Measurements from ENCODE around the gene ELAVL1.

Gene ELAVL1

GRCh38 chr19:7983995-7984837, 21.2 kb downstream of the ELAVL1 start:
- no peak for DNase-seq

DNA sequence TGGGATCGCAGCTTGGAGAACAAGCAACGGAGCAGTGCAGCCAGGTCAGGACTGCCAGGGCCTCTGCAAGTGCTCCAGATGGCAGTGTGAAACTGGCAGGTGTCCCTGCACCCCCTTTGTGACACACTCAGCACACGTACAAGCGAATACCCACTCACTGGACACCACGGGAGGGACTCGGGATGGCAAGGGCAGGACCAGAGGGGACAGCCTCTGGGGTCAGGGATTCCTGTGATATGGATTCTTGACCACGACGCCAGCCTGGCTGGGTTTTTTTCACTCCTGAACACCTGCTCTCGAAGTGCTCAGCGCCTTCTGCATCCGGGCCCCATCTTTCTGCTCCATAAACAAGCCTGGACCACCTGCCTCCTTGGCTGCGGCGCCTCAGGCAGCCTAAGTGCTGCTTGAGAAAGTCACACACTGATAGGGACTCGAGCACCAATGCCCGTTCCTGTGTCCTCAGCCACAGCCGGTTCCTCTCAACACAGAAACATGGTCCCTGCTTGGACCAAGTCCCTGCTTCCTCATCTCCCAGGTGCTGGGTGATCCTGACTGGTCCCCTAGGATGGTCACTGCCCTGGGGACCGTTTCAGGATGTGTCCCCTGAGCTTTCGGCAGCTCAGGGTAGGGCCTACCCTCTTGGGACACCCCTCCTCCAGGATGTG, 22.0 kb downstream of the ELAVL1 start:
- no peak for DNase-seq

- DNase-seq: no peak
These were observed 22.8 kb downstream of the ELAVL1 start for GRCh38 chr19:7982651-7983099.

DNA sequence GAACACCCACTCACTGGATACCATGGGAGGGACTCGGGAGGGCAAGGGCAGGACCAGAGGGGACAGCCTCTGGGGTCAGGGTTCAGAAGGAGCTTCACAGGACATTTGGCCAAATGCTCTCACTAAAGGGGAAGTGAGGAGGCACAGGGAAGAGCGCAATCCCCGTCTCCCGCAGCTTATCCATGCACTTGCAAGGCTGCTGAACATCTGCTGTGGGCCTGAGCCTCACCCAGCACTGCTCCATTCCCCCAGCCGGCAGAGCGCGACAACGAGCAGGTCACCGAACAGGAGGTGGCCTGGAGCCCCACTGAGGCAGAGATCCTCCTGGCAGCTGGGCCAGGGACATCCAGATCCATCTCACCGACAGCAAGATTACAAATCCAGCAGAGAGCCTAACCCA, 23.3 kb downstream of the ELAVL1 start:
- no peak for DNase-seq

DNA sequence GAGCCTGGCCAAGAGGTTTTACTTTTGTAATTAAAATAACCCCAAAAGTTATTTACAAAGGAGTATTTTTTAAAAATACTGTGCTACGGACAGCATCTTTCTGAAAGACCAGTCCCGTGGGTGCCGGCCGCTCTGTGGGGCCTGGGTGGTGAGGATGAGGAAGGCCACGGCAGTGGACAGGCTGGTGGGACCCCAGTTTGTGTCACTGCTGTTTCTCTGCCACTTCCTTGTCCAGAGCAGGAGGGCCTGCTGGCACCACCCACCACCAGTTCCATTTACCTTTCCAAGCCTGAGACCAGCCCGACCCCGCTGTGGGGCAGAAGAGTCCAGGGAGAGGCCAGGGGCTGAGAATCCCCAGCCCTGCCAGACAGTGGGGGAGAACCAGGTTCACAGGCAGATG, 23.8 kb downstream of the ELAVL1 start:
- no peak for DNase-seq

DNA sequence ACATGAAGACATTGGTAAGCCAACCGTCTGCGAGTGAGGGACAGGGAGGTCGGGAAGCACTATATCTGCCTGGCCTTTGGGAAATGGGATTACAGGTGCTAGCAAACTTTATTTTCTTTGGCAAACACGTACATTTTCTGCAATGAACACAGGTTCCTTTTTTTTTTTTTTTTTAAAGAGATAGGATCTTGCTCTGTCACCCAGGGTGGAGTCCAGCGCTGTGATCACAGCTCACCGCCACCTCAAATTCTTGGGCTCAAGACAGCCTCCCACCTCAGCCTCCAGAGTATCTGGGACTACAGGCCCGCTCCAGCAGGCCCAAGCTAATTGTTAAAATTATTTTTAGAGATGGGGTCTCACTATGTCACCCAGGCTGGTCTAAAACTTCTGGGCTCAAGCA, 24.2 kb downstream of the ELAVL1 start:
- no peak for DNase-seq

DNA sequence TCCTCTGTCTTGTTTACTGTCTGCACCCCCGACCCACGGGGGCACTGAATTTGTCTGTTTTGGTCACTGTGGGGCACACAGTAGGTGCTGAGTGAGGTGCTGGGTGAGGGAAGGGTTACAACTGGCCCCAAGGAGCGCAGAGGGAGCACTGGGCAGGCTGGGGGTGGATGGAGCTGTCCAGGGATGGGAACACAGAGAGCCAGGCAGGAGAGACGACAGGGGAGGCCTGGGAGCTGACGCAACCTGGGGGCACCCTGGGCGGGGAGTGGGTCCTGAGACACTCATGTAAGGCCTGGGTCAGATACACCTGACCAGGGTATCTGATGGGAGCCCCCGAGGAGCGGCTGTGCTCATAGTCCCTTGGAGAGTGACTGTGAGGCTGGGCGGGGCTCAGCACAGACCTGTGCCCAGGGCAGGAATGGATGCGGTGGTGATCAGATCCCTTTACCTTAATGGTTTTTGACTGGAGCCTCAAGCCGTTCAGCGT, 24.8 kb downstream of the ELAVL1 start:
- DNase-seq: no peak

- DNase-seq: no peak
These were observed 25.3 kb downstream of the ELAVL1 start for GRCh38 chr19:7980168-7980567.

- no peak for DNase-seq
These were observed 25.9 kb downstream of the ELAVL1 start for GRCh38 chr19:7979559-7979958.

DNA sequence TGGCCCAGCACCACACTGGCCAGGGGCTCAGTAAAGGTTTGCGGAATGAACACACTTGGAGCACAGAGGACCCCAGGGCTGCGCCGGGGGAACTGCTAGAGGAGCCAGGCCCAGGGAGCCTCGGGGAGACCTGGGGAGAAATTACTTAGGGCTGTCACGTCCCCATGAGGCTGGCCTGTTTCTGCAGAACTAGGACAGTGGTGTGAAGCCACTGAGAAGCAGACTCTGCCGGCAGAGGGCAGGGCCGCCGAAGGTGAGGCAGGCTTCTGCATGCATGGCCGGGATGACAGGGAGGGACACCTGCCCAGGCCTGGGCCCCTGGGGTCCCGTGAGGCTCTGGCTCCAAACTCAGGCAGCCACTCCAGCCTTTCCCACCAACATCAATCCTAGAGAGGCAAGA, 26.4 kb downstream of the ELAVL1 start:
- DNase-seq: no peak

GRCh38 chr19:7978179-7978825, 27.1 kb downstream of the ELAVL1 start:
- no peak for DNase-seq

DNA sequence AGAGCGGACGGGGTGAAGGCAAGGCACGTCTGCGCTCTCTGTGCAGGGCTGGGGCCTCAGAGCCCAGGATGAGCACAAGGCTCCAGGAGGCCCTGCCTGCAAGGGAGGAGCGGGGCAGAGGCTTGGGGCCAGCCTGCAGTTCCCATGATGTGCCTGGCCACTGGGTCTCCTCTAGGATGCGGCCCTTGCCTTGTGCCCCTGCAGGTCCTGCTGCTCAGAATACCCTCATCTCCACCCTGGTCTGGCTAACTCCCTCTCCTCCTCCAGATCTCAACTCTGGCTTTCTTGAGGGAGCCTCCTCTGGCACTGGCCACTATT, 27.8 kb downstream of the ELAVL1 start:
- DNase-seq: no peak

DNA sequence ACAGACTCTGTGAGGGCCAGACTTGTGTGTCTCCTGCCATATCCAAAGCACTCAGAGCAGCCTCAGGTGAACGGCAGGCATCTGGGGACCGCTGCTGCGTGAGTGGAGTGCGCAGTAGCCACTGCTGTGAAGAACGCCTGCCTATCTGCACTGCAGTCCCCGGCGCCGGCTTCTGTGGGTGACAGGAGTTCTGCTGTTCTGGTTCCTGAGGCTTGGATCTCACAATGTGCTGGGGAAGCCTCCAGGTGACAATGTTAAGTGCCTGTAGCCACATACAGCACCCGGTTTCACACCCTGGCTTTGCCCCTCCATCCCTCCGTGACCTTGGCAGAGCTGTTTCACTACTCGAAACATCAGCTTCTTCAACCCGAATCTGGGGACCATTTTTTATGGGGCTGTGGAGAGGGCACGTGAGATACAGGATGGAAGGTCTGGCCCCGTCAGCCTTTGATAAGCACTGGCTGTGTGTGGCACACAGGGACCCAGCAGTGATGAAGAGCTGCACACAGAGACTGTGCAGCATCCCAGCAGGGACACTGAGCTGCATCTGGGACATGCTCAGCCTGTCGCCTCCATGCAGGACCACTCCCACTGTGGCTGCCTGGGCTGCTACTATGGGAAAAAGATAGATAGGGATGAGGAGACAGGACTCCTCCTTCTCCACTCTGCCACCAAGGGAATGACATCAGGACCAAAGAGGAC, 28.3 kb downstream of the ELAVL1 start:
- no peak for DNase-seq

DNA sequence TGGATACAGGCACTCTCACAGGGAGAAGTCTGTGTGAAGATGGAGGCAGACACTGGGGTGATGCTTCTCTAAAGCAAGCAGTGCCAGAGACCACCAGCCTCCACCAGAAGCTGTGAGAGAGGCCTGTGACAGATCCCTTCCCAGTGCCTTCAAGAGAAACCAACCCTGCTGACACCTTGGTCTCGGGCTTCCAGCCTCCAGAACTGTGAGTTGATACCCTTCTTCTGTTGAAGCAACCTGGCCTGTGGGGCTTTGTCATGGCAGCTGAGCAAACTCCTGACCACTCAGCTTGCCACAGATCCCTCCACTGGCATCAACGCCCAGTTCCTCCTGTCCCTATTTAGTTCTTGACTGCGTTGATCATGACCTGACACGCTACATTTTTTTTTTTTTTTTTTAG, 29.0 kb downstream of the ELAVL1 start:
- no peak for DNase-seq

GRCh38 chr19:7975037-7975436, 30.4 kb downstream of the ELAVL1 start:
- DNase-seq: no peak

DNA sequence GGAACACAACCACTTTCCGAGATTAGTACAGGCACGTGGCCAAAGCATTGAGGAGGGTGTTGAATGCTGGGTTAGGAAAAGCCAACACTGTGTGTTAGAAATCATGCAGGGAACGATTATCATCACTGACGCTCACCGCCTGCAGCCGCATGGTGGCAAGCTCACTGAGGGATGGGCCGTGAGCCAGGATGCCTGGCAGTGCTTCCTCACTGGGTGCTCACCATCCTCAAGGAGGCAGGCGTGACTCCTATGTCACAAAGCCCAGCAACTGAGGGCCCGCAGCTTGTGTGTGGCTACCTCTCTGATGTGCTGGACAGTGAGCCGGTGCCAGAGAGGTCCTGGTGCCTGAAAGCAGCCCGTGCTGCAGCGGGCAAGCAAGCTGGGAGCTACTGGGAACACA, 31.6 kb downstream of the ELAVL1 start:
- DNase-seq: no peak

GRCh38 chr19:7971553-7972520, 33.6 kb downstream of the ELAVL1 start:
- no peak for DNase-seq

- DNase-seq: peak; percentile 48
These were observed 34.6 kb downstream of the ELAVL1 start for GRCh38 chr19:7970716-7971448.

DNA sequence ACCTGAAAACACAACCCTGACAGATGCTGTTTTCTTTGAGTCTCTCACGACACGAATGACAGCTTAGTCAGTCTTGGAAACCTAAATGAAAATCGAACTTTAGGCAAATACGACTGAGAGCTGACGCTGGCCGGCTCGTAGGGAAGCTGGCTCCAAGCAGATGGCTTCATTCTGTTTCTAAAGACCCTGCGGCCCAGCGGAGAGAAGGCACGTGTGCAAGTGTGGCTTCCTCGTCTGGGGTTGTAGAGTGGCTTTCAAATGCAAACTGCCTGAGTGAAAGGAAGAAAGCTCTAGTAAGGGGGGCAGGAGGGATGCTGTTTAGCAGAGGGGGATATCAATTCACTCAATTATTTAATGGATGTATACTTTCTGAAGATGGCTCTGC, 35.9 kb downstream of the ELAVL1 start:
- no peak for DNase-seq

GRCh38 chr19:7968796-7969554, 36.5 kb downstream of the ELAVL1 start:
- DNase-seq: no peak

Data from retina (tissue), 1 donor.